OCI-LY3 (cell line): ENCODE results near the gene SEPTIN1.

Experiments used
- H2AFZ ChIP-seq: fragments of 200-600, 300-600 bp; shearing (Covaris generic); 2 replicates; pipeline ENCODE4 v1.6.0; 2014; ENCODE audit warnings: antibody characterized with exemption, low read depth, low read length
- H3K27ac ChIP-seq: fragments of 200-600, 300-600 bp; sonication (generic); 2 replicates; pipeline ENCODE4 v1.5.1; 2014; ENCODE audit warnings: mild to moderate bottlenecking, low read length, moderate library complexity, mixed read lengths
- H3K27me3 ChIP-seq: fragments of 200-600, 300-600 bp; sonication (generic); 2 replicates; pipeline ENCODE4 v1.6.1; 2014; ENCODE audit warnings: low read depth, low read length, mixed read lengths
- H3K36me3 ChIP-seq: fragments of 200-600, 300-600 bp; sonication (generic); replicated peaks from 2 replicates; pipeline ENCODE3; 2014; ENCODE audit warnings: low read depth, low read length, mixed read lengths
- H3K4me1 ChIP-seq: fragments of 300-600, 200-600 bp; sonication (generic); 2 replicates; pipeline ENCODE4 v1.6.1; 2014; ENCODE audit warnings: low read length, mixed read lengths
- H3K4me2 ChIP-seq: fragments of 200-600, 300-600 bp; sonication (generic); 2 replicates; pipeline ENCODE4 v1.6.1; 2014; ENCODE audit warnings: low read length, mixed read lengths
- H3K4me3 ChIP-seq: fragments of 300-600, 200-600 bp; sonication (generic); 2 replicates; pipeline ENCODE4 v1.5.1; 2014; ENCODE audit warnings: antibody characterized with exemption, mild to moderate bottlenecking, low read length, moderate library complexity
- H3K79me2 ChIP-seq: fragments of 300-600, 200-600 bp; shearing (Covaris generic); 2 replicates; pipeline ENCODE4 v1.6.1; 2014; ENCODE audit warnings: mild to moderate bottlenecking, low read length, mixed read lengths
- H3K9ac ChIP-seq: fragments of 300-600, 200-600 bp; shearing (Covaris generic); 2 replicates; pipeline ENCODE4 v1.6.0; 2014; ENCODE audit warnings: mild to moderate bottlenecking, low read length, moderate library complexity
- H3K9me3 ChIP-seq: fragments of 200-600, 300-600 bp; shearing (Covaris generic); 2 replicates; pipeline ENCODE4 v1.6.1; 2014; ENCODE audit warnings: low read length, mixed read lengths; ENCODE audit not compliant: insufficient read depth
- H4K20me1 ChIP-seq: fragments of 200-600, 300-600 bp; sonication (generic); 2 replicates; pipeline ENCODE4 v1.6.1; 2016; ENCODE audit warnings: low read length, mixed read lengths; ENCODE audit not compliant: insufficient read depth
- EZH2phosphoT487 ChIP-seq: fragments of 200-600 bp; shearing (Covaris generic); IDR thresholded peaks from 2 replicates; pipeline ENCODE4 v1.6.1; 2018; ENCODE audit warnings: antibody characterized with exemption, mixed run types, low read depth
- TF ChIP-seq, protein P1 (sequence below): fragments of 200-600, 300-600 bp; sonication (generic); IDR thresholded peaks from 2 replicates; pipeline ENCODE4 v1.5.1; 2014; ENCODE audit warnings: antibody characterized with exemption, low read length, low read depth

SEPTIN1 gene

GRCh38 chr16:30357715-30358576, 24.4 kb downstream of the SEPTIN1 start:
- Histone ChIP-seq H3K9ac (no peak overlapping the region), H3K4me3 (no peak overlapping the region), H3K4me1 (peaks cover 13% of the 10 kb centered on the region), H3K27me3 (no peaks in the 10 kb centered on the region), H3K36me3 (peaks cover 17% of the 10 kb centered on the region), H3K27ac (no peak overlapping the region), H3K79me2 (peaks cover 33% of the 10 kb centered on the region), H2AFZ (no peak overlapping the region), H3K4me2 (no peak overlapping the region), H3K9me3 (no peaks in the 10 kb centered on the region), H4K20me1 (no peaks in the 10 kb centered on the region)
- TF ChIP-seq, protein P1, sequence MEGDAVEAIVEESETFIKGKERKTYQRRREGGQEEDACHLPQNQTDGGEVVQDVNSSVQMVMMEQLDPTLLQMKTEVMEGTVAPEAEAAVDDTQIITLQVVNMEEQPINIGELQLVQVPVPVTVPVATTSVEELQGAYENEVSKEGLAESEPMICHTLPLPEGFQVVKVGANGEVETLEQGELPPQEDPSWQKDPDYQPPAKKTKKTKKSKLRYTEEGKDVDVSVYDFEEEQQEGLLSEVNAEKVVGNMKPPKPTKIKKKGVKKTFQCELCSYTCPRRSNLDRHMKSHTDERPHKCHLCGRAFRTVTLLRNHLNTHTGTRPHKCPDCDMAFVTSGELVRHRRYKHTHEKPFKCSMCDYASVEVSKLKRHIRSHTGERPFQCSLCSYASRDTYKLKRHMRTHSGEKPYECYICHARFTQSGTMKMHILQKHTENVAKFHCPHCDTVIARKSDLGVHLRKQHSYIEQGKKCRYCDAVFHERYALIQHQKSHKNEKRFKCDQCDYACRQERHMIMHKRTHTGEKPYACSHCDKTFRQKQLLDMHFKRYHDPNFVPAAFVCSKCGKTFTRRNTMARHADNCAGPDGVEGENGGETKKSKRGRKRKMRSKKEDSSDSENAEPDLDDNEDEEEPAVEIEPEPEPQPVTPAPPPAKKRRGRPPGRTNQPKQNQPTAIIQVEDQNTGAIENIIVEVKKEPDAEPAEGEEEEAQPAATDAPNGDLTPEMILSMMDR: no peak
- TF ChIP-seq EZH2phosphoT487: no peak

GRCh38 chr16:30357085-30357714, 25.2 kb downstream of the SEPTIN1 start:
- peaks cover 13% of the 10 kb centered on the region for H3K4me1 ChIP-seq
- H3K4me2 ChIP-seq: no peak overlapping the region
- H2AFZ ChIP-seq: no peak overlapping the region
- peaks cover 21% of the 10 kb centered on the region for H3K36me3 ChIP-seq
- TF ChIP-seq EZH2phosphoT487: no peak
- TF ChIP-seq, protein P1: no peak
- no peaks in the 10 kb centered on the region for H3K9me3 ChIP-seq
- H3K27ac ChIP-seq: no peak overlapping the region
- no peak overlapping the region for H3K4me3 ChIP-seq
- H4K20me1 ChIP-seq: no peaks in the 10 kb centered on the region
- H3K79me2 ChIP-seq: peaks cover 31% of the 10 kb centered on the region
- H3K9ac ChIP-seq: no peak overlapping the region
- no peaks in the 10 kb centered on the region for H3K27me3 ChIP-seq

GRCh38 chr16:30356401-30357084, 25.8 kb downstream of the SEPTIN1 start:
- no peak for TF ChIP-seq EZH2phosphoT487
- TF ChIP-seq, protein P1: no peak
- no peaks in the 10 kb centered on the region for H3K27me3 ChIP-seq
- no peaks in the 10 kb centered on the region for H4K20me1 ChIP-seq
- H3K4me3 ChIP-seq: peak overlapping the region; percentile 96
- no peak overlapping the region for H2AFZ ChIP-seq
- peaks cover 31% of the 10 kb centered on the region for H3K79me2 ChIP-seq
- no peak overlapping the region for H3K9ac ChIP-seq
- peaks cover 25% of the 10 kb centered on the region for H3K36me3 ChIP-seq
- H3K9me3 ChIP-seq: no peaks in the 10 kb centered on the region
- H3K4me2 ChIP-seq: peak overlapping the region; percentile 95
- H3K4me1 ChIP-seq: peaks cover 13% of the 10 kb centered on the region
- no peak overlapping the region for H3K27ac ChIP-seq

GRCh38 chr16:30355954-30356308, 26.4 kb downstream of the SEPTIN1 start:
- H3K4me3 ChIP-seq: peak overlapping the region; percentile 96
- peaks cover 13% of the 10 kb centered on the region for H3K4me1 ChIP-seq
- H3K36me3 ChIP-seq: peaks cover 30% of the 10 kb centered on the region
- no peaks in the 10 kb centered on the region for H4K20me1 ChIP-seq
- no peak for TF ChIP-seq EZH2phosphoT487
- TF ChIP-seq, protein P1: no peak
- H2AFZ ChIP-seq: no peak overlapping the region
- peak overlapping the region; percentile 95 for H3K4me2 ChIP-seq
- H3K9me3 ChIP-seq: no peaks in the 10 kb centered on the region
- peak overlapping the region; percentile 84 for H3K9ac ChIP-seq
- peak overlapping the region; percentile 75 for H3K27ac ChIP-seq
- H3K79me2 ChIP-seq: peaks cover 29% of the 10 kb centered on the region
- no peaks in the 10 kb centered on the region for H3K27me3 ChIP-seq
